ENCODE data around the gene SPPL2C.

Gene SPPL2C

GRCh38 chr17:45844695-45845375, at the start of gene SPPL2C:
Gene SPPL2C, plus strand, starts transcription at chr17:45844881. Its CDS starts 26 bp downstream, at chr17:45844907.
- no peak for DNase-seq (ENCODE audit: low spot score)

GRCh38 chr17:45800816-45801215, 43.9 kb upstream of the SPPL2C start:
- DNase-seq (ENCODE audit: low spot score) = no peak

- no peak for DNase-seq (ENCODE audit: low spot score)
Observed at GRCh38 chr17:45801421-45801820, 43.3 kb upstream of the SPPL2C start.

GRCh38 chr17:45808845-45809244, 35.8 kb upstream of the SPPL2C start:
- DNase-seq (ENCODE audit: low spot score) = no peak

GRCh38 chr17:45809499-45809898, 35.2 kb upstream of the SPPL2C start:
- no peak for DNase-seq (ENCODE audit: low spot score)

- no peak for DNase-seq (ENCODE audit: low spot score)
Observed at GRCh38 chr17:45812102-45812501, 32.6 kb upstream of the SPPL2C start.

- no peak for DNase-seq (ENCODE audit: low spot score)
Observed at GRCh38 chr17:45813048-45813725, 31.5 kb upstream of the SPPL2C start.

- no peak for DNase-seq (ENCODE audit: low spot score)
Observed at GRCh38 chr17:45814622-45815606, 29.8 kb upstream of the SPPL2C start.

- DNase-seq (ENCODE audit: low spot score) = no peak
Observed at GRCh38 chr17:45815752-45816151, 28.9 kb upstream of the SPPL2C start.

GRCh38 chr17:45818041-45818440, 26.6 kb upstream of the SPPL2C start:
- no peak for DNase-seq (ENCODE audit: low spot score)

- DNase-seq (ENCODE audit: low spot score) = no peak
Observed at GRCh38 chr17:45818699-45819098, 26.0 kb upstream of the SPPL2C start.

GRCh38 chr17:45819632-45820031, 25.0 kb upstream of the SPPL2C start:
- DNase-seq (ENCODE audit: low spot score) = no peak

- DNase-seq (ENCODE audit: low spot score) = no peak
Observed at GRCh38 chr17:45820052-45820780, 24.5 kb upstream of the SPPL2C start.

GRCh38 chr17:45821147-45821546, 23.5 kb upstream of the SPPL2C start:
- no peak for DNase-seq (ENCODE audit: low spot score)

- no peak for DNase-seq (ENCODE audit: low spot score)
Observed at GRCh38 chr17:45823598-45823997, 21.1 kb upstream of the SPPL2C start.

- DNase-seq (ENCODE audit: low spot score) = no peak
Observed at GRCh38 chr17:45824475-45824874, 20.2 kb upstream of the SPPL2C start.

- DNase-seq (ENCODE audit: low spot score) = no peak
Observed at GRCh38 chr17:45824901-45825492, 19.7 kb upstream of the SPPL2C start.

- no peak for DNase-seq (ENCODE audit: low spot score)
Observed at GRCh38 chr17:45825792-45826191, 18.9 kb upstream of the SPPL2C start.

- DNase-seq (ENCODE audit: low spot score) = no peak
Observed at GRCh38 chr17:45826919-45827588, 17.6 kb upstream of the SPPL2C start.

GRCh38 chr17:45828171-45828570, 16.5 kb upstream of the SPPL2C start:
- DNase-seq (ENCODE audit: low spot score) = no peak

- DNase-seq (ENCODE audit: low spot score) = no peak
Observed at GRCh38 chr17:45828582-45829133, 16.0 kb upstream of the SPPL2C start.
